ENCODE measurements around the gene AQP12A. TPM values are rescaled to one million over a fixed set of nuclear protein-coding genes. Genes with fewer than 3 reads are reported as not detected.
"Not testable (repeated sequence)": the region's sequence is repeated elsewhere in the genome, so short reads cannot be mapped to it uniquely, and the experiment has no call there.

AQP12A gene
- total RNA-seq, 1 experiment from 2014 or later = not detected

DNA sequence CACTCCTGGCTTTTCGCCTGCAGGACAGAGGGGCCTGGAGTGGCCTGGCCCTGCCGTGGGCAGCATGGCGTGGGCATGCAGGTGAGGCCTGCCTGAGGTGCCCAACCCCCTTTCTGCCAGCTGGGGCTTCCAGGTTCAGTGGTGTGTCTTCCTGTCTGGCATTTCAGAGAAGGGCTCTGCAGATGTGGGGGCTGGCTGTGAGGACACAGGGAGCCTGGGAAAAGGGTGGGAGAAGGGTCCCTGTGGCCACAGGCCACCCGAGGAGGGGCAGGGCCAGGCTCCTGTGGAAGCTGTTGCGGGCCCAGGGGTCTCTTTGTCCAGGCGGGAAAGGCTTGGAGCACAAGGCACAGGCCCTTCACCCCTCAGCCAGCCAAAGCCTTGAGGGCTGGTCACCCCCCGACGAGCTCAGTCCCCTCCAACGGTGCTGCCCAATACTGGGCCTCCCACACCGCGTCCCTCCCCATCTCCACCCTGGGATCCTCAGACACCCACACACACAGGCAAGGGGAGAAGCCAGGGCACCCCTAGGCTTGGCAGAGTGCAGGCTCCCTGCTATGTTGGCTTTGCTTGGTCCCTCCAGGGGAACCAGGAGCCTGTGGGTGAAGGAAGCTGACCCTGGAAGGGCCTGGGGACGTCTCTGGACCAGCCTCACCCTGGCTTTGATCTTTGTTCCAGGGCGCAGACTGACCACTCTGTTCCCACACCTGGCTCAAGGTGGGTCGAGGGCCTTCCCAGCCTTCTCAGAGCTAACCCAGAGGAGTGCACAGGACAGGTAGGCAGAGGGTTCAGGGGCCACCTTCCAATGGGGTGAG, 3.7 kb upstream of the AQP12A start:
- no peak for DNase-seq (ENCODE audit: low read depth)

DNA sequence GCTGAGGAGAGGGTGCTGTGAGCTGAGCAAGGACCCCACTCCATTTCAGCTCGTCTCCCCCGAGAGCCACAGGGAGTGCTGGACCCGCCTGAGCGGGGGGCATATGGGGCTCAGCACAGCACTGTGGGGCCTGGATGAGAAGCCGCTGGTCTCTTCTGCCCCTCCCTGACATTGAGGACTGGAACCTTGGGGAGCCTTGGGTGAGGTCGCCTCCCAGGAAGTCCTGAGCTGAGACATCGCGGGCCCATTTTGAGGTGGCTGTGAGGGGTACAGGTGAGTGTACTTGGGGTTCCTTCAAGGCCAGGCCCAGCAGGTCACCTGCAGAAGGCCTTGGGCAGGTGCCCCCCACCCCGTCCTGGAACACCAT, 3.1 kb upstream of the AQP12A start:
- no peak for DNase-seq (ENCODE audit: low read depth)

GRCh38 chr2:240689975-240690374, 1.7 kb upstream of the AQP12A start:
- no peak for DNase-seq (ENCODE audit: low read depth)

DNA sequence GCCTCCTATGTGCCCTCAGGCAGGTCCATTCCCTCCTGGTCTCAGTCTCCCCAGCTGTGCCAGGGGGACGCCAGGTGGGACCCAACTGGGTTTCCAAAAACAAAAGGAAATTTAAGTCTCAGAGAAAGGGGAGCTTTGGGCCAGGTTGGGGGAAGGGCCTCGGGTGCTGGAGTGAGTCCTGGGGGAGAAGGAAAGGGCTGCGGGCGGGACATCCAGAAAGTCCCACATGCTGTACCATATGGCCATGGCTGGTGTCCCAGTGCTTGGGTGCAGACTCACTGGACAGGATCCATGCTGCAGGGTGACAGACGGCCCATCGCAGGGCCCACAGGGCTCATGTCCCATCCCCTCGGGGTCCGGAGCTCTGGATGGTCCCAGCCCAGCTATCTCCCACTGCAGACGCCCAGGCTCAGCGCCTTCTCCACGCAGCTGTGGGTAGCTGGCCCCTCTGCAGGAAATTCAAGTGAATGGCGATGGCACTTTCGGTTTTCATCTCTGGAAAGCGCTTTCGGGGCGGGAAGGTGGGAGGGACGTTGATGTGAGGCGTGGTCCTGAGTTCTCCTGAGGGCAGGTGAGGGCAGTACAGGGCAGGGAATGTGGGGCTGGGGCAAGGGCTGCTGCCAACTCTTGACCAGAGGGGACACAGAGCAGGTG, 1.1 kb upstream of the AQP12A start:
- not testable (repeated sequence) for DNase-seq (ENCODE audit: low read depth)

GRCh38 chr2:240691075-240691427, 615 bp upstream of the AQP12A start:
- DNase-seq (ENCODE audit: low read depth) = not testable (repeated sequence)

DNA sequence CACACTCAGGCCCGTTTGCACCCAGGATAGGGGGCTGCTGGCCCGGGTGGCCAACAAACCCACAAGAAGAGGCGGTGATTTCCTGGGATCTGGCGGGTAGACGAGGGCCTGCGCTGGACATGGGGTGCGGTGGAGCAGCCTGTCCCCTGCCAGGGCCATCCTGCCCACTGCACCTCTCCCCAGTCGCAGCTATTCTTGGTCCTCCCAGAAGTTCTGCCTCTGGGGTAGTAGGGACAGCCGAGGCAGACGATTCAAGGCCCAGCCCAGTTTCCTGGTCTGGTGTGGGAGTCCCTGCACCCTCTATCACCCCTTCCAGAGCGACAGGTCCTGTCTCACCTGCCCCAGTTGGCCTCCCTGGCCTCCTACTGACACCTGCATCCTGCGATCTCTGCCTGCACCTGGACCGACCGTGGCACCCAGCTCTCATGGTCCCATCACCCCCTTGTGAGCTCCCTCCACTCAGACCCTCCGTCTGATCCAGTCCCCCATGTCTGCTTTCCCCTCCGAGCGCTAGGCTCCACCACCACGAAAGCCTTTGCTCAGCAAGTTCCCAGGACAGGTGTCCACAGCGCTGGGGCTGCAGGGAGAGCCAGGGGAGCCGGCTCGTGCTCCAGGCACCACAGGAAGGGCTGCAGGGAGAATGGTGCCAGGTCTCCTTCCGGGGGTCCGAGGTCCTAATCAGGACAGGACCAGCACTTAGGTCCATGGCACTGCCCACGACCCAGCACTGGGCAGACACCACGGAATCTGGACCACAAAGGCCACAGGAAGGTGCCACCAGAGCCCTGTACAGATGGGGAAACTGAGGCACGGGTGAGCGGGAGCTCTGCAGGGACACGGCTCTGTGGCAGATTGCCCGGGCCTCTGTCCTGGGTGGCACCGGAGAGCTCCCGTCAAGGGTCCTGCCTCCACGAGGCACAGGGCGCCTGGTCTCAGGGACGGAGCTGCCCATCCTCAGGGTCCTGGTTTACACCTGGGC, 1.2 kb downstream of the AQP12A start:
- not testable (repeated sequence) for DNase-seq (ENCODE audit: low read depth)

- DNase-seq (ENCODE audit: low read depth) = not testable (repeated sequence)
Measured at GRCh38 chr2:240694304-240694703, 2.6 kb downstream of the AQP12A start.

GRCh38 chr2:240695593-240695992, 3.9 kb downstream of the AQP12A start:
- DNase-seq (ENCODE audit: low read depth) = not testable (repeated sequence)

DNA sequence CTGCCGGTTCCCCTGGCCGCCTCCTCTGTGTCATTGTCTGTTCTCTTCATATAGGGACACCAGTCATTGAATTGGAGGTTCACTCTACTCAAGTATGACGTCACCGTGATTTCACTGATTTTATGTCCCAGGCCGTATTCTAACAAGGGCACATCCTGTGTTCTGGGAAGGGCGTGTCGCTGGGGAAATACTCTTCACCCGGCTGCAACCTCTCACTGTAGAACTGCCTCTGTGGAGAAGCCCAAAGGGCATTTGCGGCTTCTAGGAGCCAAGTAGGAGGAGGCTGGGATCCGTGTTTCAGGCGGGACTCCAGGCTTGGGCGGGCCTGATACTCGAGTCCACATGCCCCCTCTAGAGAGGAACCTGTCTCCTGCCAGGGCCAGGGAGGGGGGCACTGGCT, 4.8 kb downstream of the AQP12A start:
- DNase-seq (ENCODE audit: low read depth) = not testable (repeated sequence)

DNA sequence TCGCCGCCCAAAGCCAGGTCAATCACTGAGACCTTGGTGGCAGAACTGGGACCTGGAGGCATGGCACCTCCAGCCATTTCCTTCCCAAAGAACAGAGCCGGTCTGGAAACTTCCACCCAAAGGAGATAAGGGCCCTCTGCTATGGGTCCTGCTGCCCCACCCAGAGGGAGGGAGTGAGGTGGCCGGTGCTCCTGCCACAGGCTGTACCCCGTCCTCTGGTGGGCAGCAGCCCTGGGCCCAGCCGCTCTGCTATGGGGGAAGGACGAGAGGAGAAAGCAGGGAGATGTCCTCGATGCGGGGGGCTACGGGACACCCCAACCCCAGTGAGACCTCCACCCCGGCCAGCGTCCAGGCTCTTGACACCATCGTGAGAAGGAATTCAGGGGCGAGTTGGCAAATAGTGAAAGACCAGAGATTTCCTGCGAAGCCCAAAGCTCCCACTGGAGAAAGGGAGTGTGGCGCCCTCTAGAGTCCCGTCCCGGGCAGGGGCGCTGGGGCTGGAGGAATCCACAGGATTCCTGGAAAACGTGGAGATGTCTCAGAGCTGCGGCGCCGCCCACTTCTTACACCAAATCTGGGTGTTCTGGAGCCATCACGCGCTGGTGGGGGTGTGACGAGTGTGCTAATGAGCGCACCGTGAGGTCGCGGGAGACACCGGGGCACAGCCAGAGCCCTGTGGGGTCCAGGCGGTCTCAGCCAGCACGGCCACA, 7.3 kb downstream of the AQP12A start:
- DNase-seq (ENCODE audit: low read depth) = not testable (repeated sequence)

DNA sequence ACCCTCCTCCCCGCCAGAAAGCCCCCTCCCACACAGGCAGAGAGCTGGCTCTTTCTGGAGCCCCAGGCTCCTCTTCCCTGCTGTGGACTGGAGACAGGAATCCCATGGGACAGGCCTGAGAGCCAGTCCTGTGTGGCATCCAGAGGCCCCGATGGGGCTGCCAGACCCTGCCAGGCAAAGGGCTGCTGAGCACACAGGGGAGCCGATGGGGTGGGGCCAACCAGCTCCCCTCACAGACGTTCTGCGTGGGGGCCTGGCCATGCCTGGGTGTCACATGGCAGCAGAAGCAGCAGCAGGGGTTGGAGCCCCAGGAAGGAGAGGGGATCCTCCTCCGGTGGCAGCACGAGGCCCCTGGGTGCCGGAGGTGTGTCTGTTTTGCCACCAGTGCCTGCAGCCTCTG, 8.2 kb downstream of the AQP12A start:
- not testable (repeated sequence) for DNase-seq (ENCODE audit: low read depth)

DNA sequence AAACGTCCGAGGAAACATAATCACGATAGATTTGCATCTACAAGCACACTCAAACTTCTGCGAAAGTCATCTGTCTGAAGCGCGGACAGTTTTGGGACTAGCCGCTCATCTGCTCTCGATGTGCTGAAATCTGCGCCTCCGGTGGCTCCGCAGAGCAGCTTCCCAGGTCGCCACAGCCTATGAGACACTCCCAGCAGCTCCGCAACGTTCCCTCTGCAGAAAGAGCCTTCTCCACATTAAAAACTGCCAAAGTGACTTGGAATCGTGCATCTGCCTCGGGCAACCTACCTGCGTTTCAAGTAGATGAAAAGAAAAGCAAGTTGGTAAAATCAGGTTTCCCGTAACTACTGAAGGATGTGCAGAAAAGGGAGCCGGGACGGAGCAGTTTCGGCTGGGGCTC, 8.9 kb downstream of the AQP12A start:
- not testable (repeated sequence) for DNase-seq (ENCODE audit: low read depth)

DNA sequence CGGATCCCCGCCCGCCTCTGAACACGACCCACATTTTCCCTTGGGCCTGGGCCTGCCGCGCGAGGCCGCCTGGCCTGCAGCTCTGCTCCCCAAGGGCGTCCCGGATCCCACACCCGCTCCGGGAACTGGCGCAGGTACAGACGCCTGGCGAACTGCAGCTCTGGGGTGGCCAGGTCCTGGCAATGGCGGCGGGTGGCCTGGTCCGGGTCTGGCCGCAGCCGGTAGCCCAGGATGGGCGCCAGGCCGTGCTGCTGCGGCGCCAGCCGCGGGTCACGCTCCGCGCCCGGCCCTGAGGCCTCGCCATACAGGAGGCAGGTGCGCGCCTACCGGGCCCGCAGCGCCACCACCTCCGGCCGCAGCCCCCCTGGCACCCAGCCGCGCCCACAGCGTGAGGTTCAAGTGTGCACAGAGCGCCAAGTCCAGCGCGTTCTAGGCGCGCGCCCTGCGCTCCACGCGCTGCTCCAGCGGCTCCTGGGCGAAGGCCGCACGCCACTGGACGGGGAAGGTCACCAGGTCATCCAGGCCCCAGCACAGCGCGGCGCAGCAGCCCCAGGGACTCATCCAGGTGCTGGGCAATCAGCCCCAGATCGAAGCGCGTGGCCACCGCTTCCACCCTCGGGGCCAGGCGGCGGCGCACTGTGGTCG, 9.5 kb downstream of the AQP12A start:
- no peak for DNase-seq (ENCODE audit: low read depth)

DNA sequence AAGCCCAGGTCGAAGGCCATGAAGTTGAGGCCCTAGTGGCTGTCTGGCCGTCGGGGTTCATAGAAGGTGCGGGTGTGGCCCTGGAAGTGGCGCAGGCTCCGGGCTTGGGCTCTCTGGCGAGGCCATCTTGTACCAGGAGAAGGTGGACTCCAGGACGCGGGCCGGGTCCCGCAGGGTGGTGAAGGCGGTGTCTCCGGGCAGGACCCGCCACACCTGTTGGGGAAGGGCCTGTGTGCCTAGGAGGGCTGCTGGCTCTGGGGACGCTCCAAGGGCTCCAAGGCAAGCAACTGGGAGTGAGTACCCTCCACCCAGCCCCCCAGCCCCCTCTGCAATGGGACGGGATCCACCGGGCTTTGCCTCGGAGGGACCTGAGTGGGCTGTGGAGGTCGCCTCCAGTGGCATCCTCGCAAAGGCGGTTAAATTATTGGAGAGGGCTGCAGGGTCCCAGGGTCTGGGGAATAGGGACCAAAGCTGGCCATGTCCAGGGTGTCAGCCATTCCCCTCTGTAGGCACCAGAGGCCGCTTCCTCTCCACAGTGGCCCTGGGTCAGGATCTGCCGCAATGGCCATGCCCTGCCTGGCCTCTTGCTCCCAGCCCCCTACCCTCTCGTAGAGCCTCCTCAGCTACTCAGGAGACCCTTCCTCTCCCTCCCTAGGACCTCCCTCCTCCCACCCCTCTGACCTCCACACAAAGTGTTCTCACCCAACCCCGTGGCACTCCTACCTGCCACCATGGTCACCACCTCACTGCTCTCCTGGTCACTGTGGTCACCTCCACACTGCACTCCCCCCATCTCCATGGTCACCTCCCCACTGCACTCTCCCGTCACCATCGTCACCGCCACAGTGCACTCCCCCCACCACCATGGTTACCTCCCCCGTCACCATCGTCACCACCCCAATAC, 10.3 kb downstream of the AQP12A start:
- DNase-seq (ENCODE audit: low read depth) = no peak

DNA sequence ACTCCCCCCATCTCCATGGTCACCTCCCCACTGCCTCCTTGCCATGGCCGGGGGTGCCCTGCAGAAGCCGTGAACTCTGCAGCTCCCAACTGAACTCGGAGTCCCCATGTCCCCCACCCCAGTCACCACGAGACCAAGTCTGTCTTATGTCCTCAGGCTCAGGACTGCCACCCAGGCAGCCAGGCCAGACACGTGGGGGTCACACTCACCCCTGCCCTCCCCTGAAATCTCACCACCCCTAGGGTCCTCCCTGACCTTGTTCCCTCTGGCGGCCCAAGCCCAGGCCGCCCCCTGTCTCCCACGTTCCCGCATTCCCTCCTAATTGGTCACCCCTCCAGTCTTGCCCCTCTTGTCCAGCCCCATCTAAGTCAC, 11.0 kb downstream of the AQP12A start:
- no peak for DNase-seq (ENCODE audit: low read depth)

DNA sequence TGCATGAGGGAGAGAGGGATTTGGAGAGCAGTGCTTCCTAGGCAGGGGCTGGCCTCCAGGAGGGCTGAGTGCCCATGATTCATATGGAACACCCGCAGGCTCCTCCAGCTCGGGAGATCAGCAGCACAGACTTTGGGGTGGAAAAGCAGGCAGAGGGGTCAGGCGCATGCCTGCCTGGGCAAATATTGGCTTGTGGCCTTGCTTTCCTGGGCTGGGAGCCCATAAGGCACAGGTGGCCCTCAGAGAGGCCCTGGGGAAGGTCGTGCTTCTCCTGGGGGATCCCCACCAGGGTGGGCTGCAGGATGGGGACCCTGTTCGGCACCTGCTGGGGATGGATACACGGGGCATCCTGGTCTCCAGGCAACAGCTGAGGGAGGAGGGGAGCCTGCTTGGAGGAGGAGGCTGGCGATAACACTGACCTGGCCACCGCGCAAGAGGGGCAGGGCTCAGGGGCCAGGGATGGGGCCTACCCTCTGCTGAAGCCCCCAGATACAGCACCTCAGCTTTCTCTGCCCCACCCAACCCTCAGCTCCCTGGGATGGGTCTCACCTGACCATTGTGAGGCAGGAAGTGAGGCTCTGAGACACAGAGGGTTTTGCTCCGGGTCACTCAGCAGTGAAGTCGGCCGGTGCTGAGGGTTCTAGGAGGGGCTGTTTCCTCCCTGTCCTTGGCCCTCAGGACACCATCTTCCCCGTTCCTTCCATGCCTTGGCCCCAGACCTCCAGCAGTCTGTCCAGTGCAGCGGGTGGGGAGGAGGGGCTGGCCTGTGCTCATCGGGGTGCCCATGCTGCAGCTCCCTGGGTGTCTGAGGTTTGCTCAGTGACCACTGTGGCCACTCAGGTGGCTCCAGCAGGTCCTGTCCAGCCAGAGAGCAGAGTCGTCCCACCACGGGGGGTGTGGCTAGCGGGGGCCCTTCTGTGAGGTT, 12.0 kb downstream of the AQP12A start:
- DNase-seq (ENCODE audit: low read depth) = no peak

DNA sequence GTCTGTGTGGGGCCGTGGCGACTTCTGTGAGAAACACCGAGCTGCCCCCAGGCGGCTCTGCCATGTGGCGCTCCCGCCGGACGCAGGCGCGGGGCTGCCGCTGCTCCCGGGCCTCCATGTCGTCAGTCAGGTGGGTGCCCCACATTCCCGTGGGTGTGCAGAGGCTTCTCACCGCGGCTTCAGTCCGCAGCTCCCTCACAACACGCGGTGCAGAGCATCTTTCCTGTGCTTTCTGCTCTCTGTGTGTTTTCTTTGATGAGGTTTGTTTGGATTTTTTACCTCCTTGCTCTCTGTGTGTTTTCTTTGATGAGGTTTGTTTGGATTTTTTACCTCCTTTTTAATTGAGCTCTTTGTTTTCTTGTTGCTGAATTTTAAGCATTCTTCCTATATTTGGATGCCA, 13.0 kb downstream of the AQP12A start:
- no peak for DNase-seq (ENCODE audit: low read depth)

- DNase-seq (ENCODE audit: low read depth) = no peak
Measured at GRCh38 chr2:240705204-240705791, 13.6 kb downstream of the AQP12A start.

Measured in LHCN-M2 (cell line).